CD8-positive, alpha-beta memory T cell (primary cell): Measurements from ENCODE around the gene DENND1A. TPM values are rescaled to one million over a fixed set of nuclear protein-coding genes. Genes with fewer than 3 reads are reported as not detected.

Experiments used
- CTCF ChIA-PET: fragments of 350-600 bp; sonication (Branson Sonifier 250); formaldehyde crosslinking; loops from one replicate; lab custom pipeline; 2021; ENCODE audit warnings: antibody characterized with exemption; lab: Charles Lee
- POLR2A ChIA-PET: fragments of 350-600 bp; sonication (Branson Sonifier 250); formaldehyde crosslinking; loops from one replicate; lab custom pipeline; 2021; ENCODE audit warnings: antibody characterized with exemption; lab: Charles Lee
- DNase-seq, 5 donors: peaks; one replicate each; pipeline versions ENCODE4 v3.0.0 to v3.0.0-alpha.2; 2020 to 2022; ENCODE audit warnings: mixed read lengths in 1 of 5
- H3K27ac ChIP-seq: one replicate; pipeline ENCODE4 v1.7.0; 2013; ENCODE audit warnings: low read depth, mild to moderate bottlenecking, low read length, moderate library complexity
- H3K27me3 ChIP-seq: 2 replicates; pipeline ENCODE4 v1.7.0; 2013; ENCODE audit warnings: low read length, mild to moderate bottlenecking; ENCODE audit not compliant: insufficient read depth, poor library complexity, severe bottlenecking
- H3K36me3 ChIP-seq: 2 replicates; pipeline ENCODE4 v1.7.0; 2013; ENCODE audit warnings: mild to moderate bottlenecking, low read length, moderate library complexity; ENCODE audit not compliant: insufficient read depth
- H3K4me1 ChIP-seq: 2 replicates; pipeline ENCODE4 v1.7.0; 2013; ENCODE audit warnings: mild to moderate bottlenecking, low read length, moderate library complexity; ENCODE audit not compliant: insufficient read depth
- H3K4me3 ChIP-seq: 2 replicates; pipeline ENCODE4 v1.7.0; 2013; ENCODE audit warnings: mild to moderate bottlenecking, low read length
- H3K9me3 ChIP-seq: 2 replicates; pipeline ENCODE4 v1.7.0; 2013; ENCODE audit warnings: mild to moderate bottlenecking, low read length
- H3K27ac Mint-ChIP-seq, 8 donors: one replicate each; pipeline ENCODE4 v1.8.0; 2020 to 2021; ENCODE audit warnings: mixed read lengths in 8 of 8, mild to moderate bottlenecking in 6 of 8, inconsistent platforms in 3 of 8, moderate library complexity in 3 of 8
- H3K27me3 Mint-ChIP-seq, 2 donors: one replicate each; pipeline ENCODE4 v1.8.0; 2020 to 2021; ENCODE audit warnings: mixed read lengths in 2 of 2, mild to moderate bottlenecking in 1 of 2, moderate library complexity in 1 of 2
- H3K36me3 Mint-ChIP-seq, 3 donors: one replicate each; pipeline ENCODE4 v1.8.0; 2020 to 2021; ENCODE audit warnings: mixed read lengths in 3 of 3, inconsistent platforms in 1 of 3, mild to moderate bottlenecking in 1 of 3
- H3K4me1 Mint-ChIP-seq, 3 donors: one replicate each; pipeline ENCODE4 v1.8.0; 2020 to 2021; ENCODE audit warnings: mixed read lengths in 3 of 3, inconsistent platforms in 1 of 3, mild to moderate bottlenecking in 1 of 3
- H3K4me3 Mint-ChIP-seq, 7 donors: one replicate each; pipeline ENCODE4 v1.8.0; 2020 to 2021; ENCODE audit warnings: mixed read lengths in 7 of 7, mild to moderate bottlenecking in 6 of 7, moderate library complexity in 4 of 7, inconsistent platforms in 2 of 7
- H3K9me3 Mint-ChIP-seq, 5 donors: one replicate each; pipeline ENCODE4 v1.8.0; 2020 to 2022; ENCODE audit warnings: mixed read lengths in 5 of 5, mild to moderate bottlenecking in 3 of 5, moderate library complexity in 2 of 5, inconsistent platforms in 1 of 5
- polyA plus RNA-seq: library from polyadenylated mRNA; unstranded; fragments of 300-500 nt; fragmentation: Illumina TruSeq; gene quantifications from one replicate; pipeline ENCODE4 v1.2.3, GENCODE V29; 2021
- total RNA-seq, 2 experiments: library from RNA; stranded (reverse); gene quantifications; one replicate each; pipeline ENCODE4 v1.2.3, GENCODE V29; 2021

Gene DENND1A
- total and polyA plus RNA-seq, 3 experiments from 2014 or later: 7.2 to 15.1 (median 15.0) TPM

GRCh38 chr9:123880420-123880819, 49.5 kb downstream of the DENND1A start:
- no peaks in the 10 kb centered on the region for H3K9me3 Mint-ChIP-seq
- peaks cover 10 to 15% (median 13%) of the 10 kb centered on the region in 3 donors for H3K4me1 Mint-ChIP-seq
- Histone ChIP-seq H3K36me3 (no peaks in the 10 kb centered on the region), H3K4me3 (no peak overlapping the region), H3K9me3 (no peaks in the 10 kb centered on the region), H3K27me3 (no peaks in the 10 kb centered on the region), H3K27ac (no peak overlapping the region), H3K4me1 (no peaks in the 10 kb centered on the region)
- DNase-seq: no peak
- peaks cover 10 to 23% (median 18%) of the 10 kb centered on the region in 3 donors for H3K36me3 Mint-ChIP-seq
- H3K27me3 Mint-ChIP-seq: no peaks in the 10 kb centered on the region
- POLR2A ChIA-PET: no interaction called here
- no peak overlapping the region for H3K4me3 Mint-ChIP-seq
- CTCF ChIA-PET: no interaction called here
- H3K27ac Mint-ChIP-seq: peak overlapping the region in 1 of 8 donors; percentile 6

- Mint-ChIP-seq H3K4me1 (peaks cover 0 to 5% (median 2%) of the 10 kb centered on the region in 3 donors), H3K4me3 (no peak overlapping the region), H3K27me3 (no peaks in the 10 kb centered on the region), H3K27ac (no peak overlapping the region), H3K9me3 (no peaks in the 10 kb centered on the region), H3K36me3 (peaks cover 17 to 32% (median 24%) of the 10 kb centered on the region in 3 donors)
- DNase-seq: no peak
- Histone ChIP-seq H3K9me3 (no peaks in the 10 kb centered on the region), H3K27ac (no peak overlapping the region), H3K36me3 (no peaks in the 10 kb centered on the region), H3K27me3 (no peaks in the 10 kb centered on the region), H3K4me1 (no peaks in the 10 kb centered on the region), H3K4me3 (no peak overlapping the region)
- ChIA-PET POLR2A (no interaction called here), CTCF (no interaction called here)
Observed at GRCh38 chr9:123876750-123877149, 53.2 kb downstream of the DENND1A start.

- no peak overlapping the region for H3K27ac ChIP-seq
- Mint-ChIP-seq H3K4me3 (no peak overlapping the region), H3K27me3 (no peaks in the 10 kb centered on the region), H3K4me1 (peaks cover 12 to 20% (median 13%) of the 10 kb centered on the region in 3 donors), H3K27ac (no peak overlapping the region), H3K36me3 (peaks cover 12 to 25% (median 17%) of the 10 kb centered on the region in 3 donors), H3K9me3 (no peaks in the 10 kb centered on the region)
- no peak for DNase-seq
- H3K9me3 ChIP-seq: no peaks in the 10 kb centered on the region
- POLR2A ChIA-PET: no interaction called here
- no peaks in the 10 kb centered on the region for H3K36me3 ChIP-seq
- no peak overlapping the region for H3K4me3 ChIP-seq
- no peaks in the 10 kb centered on the region for H3K27me3 ChIP-seq
- CTCF ChIA-PET: no interaction called here
- peaks cover 9% of the 10 kb centered on the region for H3K4me1 ChIP-seq
Observed at GRCh38 chr9:123872710-123873109, 57.2 kb downstream of the DENND1A start.

GRCh38 chr9:123871781-123872180, 58.1 kb downstream of the DENND1A start:
- Mint-ChIP-seq H3K36me3 (peaks cover 12 to 22% (median 16%) of the 10 kb centered on the region in 3 donors), H3K4me1 (peaks cover 22 to 30% (median 22%) of the 10 kb centered on the region in 3 donors), H3K4me3 (no peak overlapping the region), H3K27me3 (no peaks in the 10 kb centered on the region), H3K9me3 (no peaks in the 10 kb centered on the region), H3K27ac (peak overlapping the region in 1 of 8 donors; percentile 79)
- ChIA-PET POLR2A (no interaction called here), CTCF (no interaction called here)
- H3K9me3 ChIP-seq: no peaks in the 10 kb centered on the region
- no peak overlapping the region for H3K4me3 ChIP-seq
- no peaks in the 10 kb centered on the region for H3K36me3 ChIP-seq
- no peak overlapping the region for H3K27ac ChIP-seq
- no peak for DNase-seq
- no peaks in the 10 kb centered on the region for H3K27me3 ChIP-seq
- peaks cover 18% of the 10 kb centered on the region for H3K4me1 ChIP-seq

- peaks cover 0 to 7% (median 0%) of the 10 kb centered on the region in 5 donors for H3K9me3 Mint-ChIP-seq
- peaks cover 0 to 6% (median 1%) of the 10 kb centered on the region in 3 donors for H3K36me3 Mint-ChIP-seq
- H3K4me3 Mint-ChIP-seq: peak overlapping the region in 6 of 7 donors; percentile 25 to 60 (median 40)
- peaks cover 19% of the 10 kb centered on the region for H3K4me1 ChIP-seq
- peaks cover 32 to 42% (median 33%) of the 10 kb centered on the region in 3 donors for H3K4me1 Mint-ChIP-seq
- no peak for DNase-seq
- H3K27me3 Mint-ChIP-seq: no peaks in the 10 kb centered on the region
- H3K4me3 ChIP-seq: peak overlapping the region; percentile 14
- H3K27ac ChIP-seq: no peak overlapping the region
- peak overlapping the region in 7 of 8 donors; percentile 47 to 83 (median 73) for H3K27ac Mint-ChIP-seq
- no peaks in the 10 kb centered on the region for H3K36me3 ChIP-seq
- ChIA-PET CTCF (interaction anchor here (1.2 to 1.3 kb wide), 2 partner anchors 18 to 19 kb away, joined by 3 to 4 read pairs; no protein-coding TSS in a partner anchor), POLR2A (no interaction called here)
- H3K9me3 ChIP-seq: no peaks in the 10 kb centered on the region
- H3K27me3 ChIP-seq: no peaks in the 10 kb centered on the region
Observed at GRCh38 chr9:123868002-123868401, 61.9 kb downstream of the DENND1A start.

DNA sequence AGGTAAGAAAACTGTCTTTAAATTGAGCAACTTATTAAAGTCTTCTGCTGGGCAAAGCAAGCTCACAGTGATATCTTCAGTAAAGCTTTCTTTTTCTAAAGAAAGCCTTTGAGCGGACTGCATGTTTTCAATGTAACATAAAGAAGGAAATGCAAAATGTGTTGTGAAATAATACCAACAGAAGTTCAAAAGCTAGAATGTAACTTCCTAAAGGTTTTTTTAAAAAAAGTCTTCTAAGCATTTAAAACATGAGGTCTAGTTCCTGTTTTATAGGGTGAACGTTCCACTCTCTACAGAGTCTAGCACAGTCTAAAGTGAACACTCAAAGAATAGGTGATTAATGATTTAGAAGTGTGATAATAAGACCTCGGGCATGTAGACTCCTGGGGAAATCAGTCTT, 62.9 kb downstream of the DENND1A start:
- H3K9me3 ChIP-seq: no peaks in the 10 kb centered on the region
- POLR2A ChIA-PET: interaction anchor here (0.5 kb wide), 1 partner anchor 964 kb away, joined by 3 read pairs; no protein-coding TSS in a partner anchor

GRCh38 chr9:123866497-123866896, 63.4 kb downstream of the DENND1A start:
- Histone ChIP-seq H3K27me3 (no peaks in the 10 kb centered on the region), H3K9me3 (no peaks in the 10 kb centered on the region), H3K27ac (no peak overlapping the region), H3K4me3 (no peak overlapping the region), H3K36me3 (no peaks in the 10 kb centered on the region), H3K4me1 (peaks cover 19% of the 10 kb centered on the region)
- peak overlapping the region in 3 of 7 donors; percentile 15 to 61 (median 22) for H3K4me3 Mint-ChIP-seq
- CTCF ChIA-PET: no interaction called here
- DNase-seq: peak in 2 of 5 donors; percentile 14 to 22
- peaks cover 0 to 7% (median 0%) of the 10 kb centered on the region in 5 donors for H3K9me3 Mint-ChIP-seq
- POLR2A ChIA-PET: no interaction called here
- H3K36me3 Mint-ChIP-seq: peaks cover 0 to 6% (median 1%) of the 10 kb centered on the region in 3 donors
- peaks cover 32 to 40% (median 33%) of the 10 kb centered on the region in 3 donors for H3K4me1 Mint-ChIP-seq
- peak overlapping the region in 5 of 8 donors; percentile 10 to 81 (median 47) for H3K27ac Mint-ChIP-seq
- no peaks in the 10 kb centered on the region for H3K27me3 Mint-ChIP-seq

More for the DNA sequence above, 62.9 kb downstream of the DENND1A start:
- H3K9me3 Mint-ChIP-seq: peaks cover 0 to 7% (median 0%) of the 10 kb centered on the region in 5 donors
- H3K4me1 ChIP-seq: peaks cover 19% of the 10 kb centered on the region
- peak overlapping the region; percentile 14 for H3K4me3 ChIP-seq
- H3K36me3 Mint-ChIP-seq: peaks cover 0 to 6% (median 1%) of the 10 kb centered on the region in 3 donors
- H3K27ac Mint-ChIP-seq: peak overlapping the region in 6 of 8 donors; percentile 47 to 85 (median 71)
- DNase-seq: peak in 1 of 5 donors; percentile 3
- H3K27me3 Mint-ChIP-seq: no peaks in the 10 kb centered on the region
- no peak overlapping the region for H3K27ac ChIP-seq
- CTCF ChIA-PET: no interaction called here
- H3K4me1 Mint-ChIP-seq: peaks cover 32 to 44% (median 33%) of the 10 kb centered on the region in 3 donors
- H3K27me3 ChIP-seq: no peaks in the 10 kb centered on the region
- peak overlapping the region; percentile 43 to 61 (median 53) for H3K4me3 Mint-ChIP-seq
- no peaks in the 10 kb centered on the region for H3K36me3 ChIP-seq

DNA sequence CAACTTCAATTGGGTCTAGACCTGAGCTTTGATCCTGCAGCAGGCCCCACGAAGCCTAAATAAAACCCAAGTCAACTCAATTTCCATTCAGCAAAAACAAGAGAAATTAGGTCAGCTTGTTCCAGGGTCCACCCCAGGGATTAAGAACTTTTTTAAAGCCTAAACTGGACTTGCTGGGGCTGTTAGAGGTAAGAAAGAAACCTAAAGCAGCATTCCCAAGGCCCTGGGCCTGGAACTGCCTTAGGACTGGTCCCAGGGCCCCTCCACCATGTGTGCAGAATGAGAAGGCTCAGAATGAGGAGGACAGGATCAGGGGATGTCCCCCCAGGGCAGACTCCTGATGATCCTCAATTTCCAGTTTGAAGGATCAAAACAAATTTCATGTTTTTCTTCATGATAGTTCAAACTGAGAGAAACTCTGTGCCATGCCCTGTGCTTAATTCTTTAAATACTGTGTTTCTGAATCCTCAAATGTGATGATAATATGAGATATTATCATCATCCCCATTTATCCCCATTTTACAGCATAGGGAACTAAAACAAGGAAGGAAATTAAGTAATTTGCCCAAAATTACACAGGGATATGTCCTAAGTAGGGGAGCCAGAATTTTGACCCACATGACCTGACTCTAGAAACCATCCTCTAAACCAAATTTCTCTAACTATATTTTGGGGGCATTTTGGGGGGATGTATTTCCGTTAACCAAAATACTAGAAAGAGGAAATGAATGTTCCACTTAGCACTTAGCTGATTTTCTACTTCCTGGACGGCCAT, 64.5 kb downstream of the DENND1A start:
- Histone ChIP-seq H3K36me3 (no peaks in the 10 kb centered on the region), H3K27me3 (no peaks in the 10 kb centered on the region), H3K4me1 (peaks cover 19% of the 10 kb centered on the region), H3K4me3 (no peak overlapping the region), H3K9me3 (no peaks in the 10 kb centered on the region), H3K27ac (no peak overlapping the region)
- Mint-ChIP-seq H3K9me3 (peaks cover 0 to 7% (median 0%) of the 10 kb centered on the region in 5 donors), H3K36me3 (peaks cover 0 to 6% (median 1%) of the 10 kb centered on the region in 3 donors), H3K27me3 (no peaks in the 10 kb centered on the region), H3K4me1 (peaks cover 31 to 36% (median 33%) of the 10 kb centered on the region in 3 donors), H3K27ac (peak overlapping the region in 1 of 8 donors; percentile 12), H3K4me3 (no peak overlapping the region)
- POLR2A ChIA-PET: no interaction called here
- CTCF ChIA-PET: no interaction called here
- no peak for DNase-seq
